GM21786 (cell line): ENCODE data around the gene FEM1C.

ENCODE experiments used
- ATAC-seq: cut with Tn5 transposase; IDR thresholded peaks from one replicate; pipeline ENCODE4 v1.9.1; 2021; ENCODE audit not compliant: unreplicated experiment

Gene FEM1C

GRCh38 chr5:115544436-115545350, at the start of gene FEM1C:
Gene FEM1C (minus strand): TSS chr5:115544775. CDS start chr5:115543493, 1,282 bp downstream.
- ATAC-seq = peak; percentile 93

- no peak for ATAC-seq
Observed at GRCh38 chr5:115589043-115589442, 44.5 kb upstream of the FEM1C start.

GRCh38 chr5:115588640-115589039, 44.1 kb upstream of the FEM1C start:
- no peak for ATAC-seq

GRCh38 chr5:115586525-115587146, 42.1 kb upstream of the FEM1C start:
- ATAC-seq = no peak

GRCh38 chr5:115585265-115585664, 40.7 kb upstream of the FEM1C start:
- no peak for ATAC-seq

- ATAC-seq = no peak
Observed at GRCh38 chr5:115584501-115584900, 39.9 kb upstream of the FEM1C start.

GRCh38 chr5:115583474-115583873, 38.9 kb upstream of the FEM1C start:
- no peak for ATAC-seq

GRCh38 chr5:115580941-115581340, 36.4 kb upstream of the FEM1C start:
- ATAC-seq = no peak

GRCh38 chr5:115579747-115580173, 35.2 kb upstream of the FEM1C start:
- peak; percentile 75 for ATAC-seq

- ATAC-seq = no peak
Observed at GRCh38 chr5:115579216-115579615, 34.6 kb upstream of the FEM1C start.

- ATAC-seq = peak; percentile 67
Observed at GRCh38 chr5:115578657-115579056, 34.1 kb upstream of the FEM1C start.

- ATAC-seq = no peak
Observed at GRCh38 chr5:115577741-115578140, 33.2 kb upstream of the FEM1C start.

GRCh38 chr5:115577329-115577728, 32.8 kb upstream of the FEM1C start:
- ATAC-seq = no peak

GRCh38 chr5:115575167-115576070, 30.8 kb upstream of the FEM1C start:
- ATAC-seq = peak; percentile 30

- ATAC-seq = no peak
Observed at GRCh38 chr5:115573133-115573532, 28.6 kb upstream of the FEM1C start.

- ATAC-seq = no peak
Observed at GRCh38 chr5:115571441-115571878, 26.9 kb upstream of the FEM1C start.

- no peak for ATAC-seq
Observed at GRCh38 chr5:115568668-115569067, 24.1 kb upstream of the FEM1C start.

- no peak for ATAC-seq
Observed at GRCh38 chr5:115565233-115565632, 20.7 kb upstream of the FEM1C start.

GRCh38 chr5:115561176-115561575, 16.6 kb upstream of the FEM1C start:
- ATAC-seq = no peak

GRCh38 chr5:115559524-115559923, 14.9 kb upstream of the FEM1C start:
- no peak for ATAC-seq

- no peak for ATAC-seq
Observed at GRCh38 chr5:115558388-115558956, 13.9 kb upstream of the FEM1C start.
